Suprapubic skin (tissue), 4 donors: ENCODE results near the gene CHRNB4.

Experiments used
- CTCF ChIP-seq, 2 donors: fragments of 200-600 bp in 1 of 2; fragments of 450-650 bp in 1 of 2; sonication (generic) in 1 of 2; IDR thresholded peaks; one replicate each; pipeline ENCODE4 v1.5.1; 2016 to 2019; ENCODE audit warnings: antibody characterized with exemption in 2 of 2, mild to moderate bottlenecking in 1 of 2, moderate library complexity in 1 of 2
- EP300 ChIP-seq: sonication (generic); formaldehyde crosslinking; IDR thresholded peaks from one replicate; pipeline ENCODE4 v1.6.1; 2017; ENCODE audit warnings: antibody characterized with exemption
- POLR2A ChIP-seq, 2 donors: fragments of 450-650 bp; IDR thresholded peaks; one replicate each; pipeline ENCODE4 v1.6.1; 2017; ENCODE audit warnings: antibody characterized with exemption in 2 of 2, mild to moderate bottlenecking in 2 of 2, moderate library complexity in 2 of 2
- POLR2AphosphoS5 ChIP-seq, 3 donors: sonication (generic); formaldehyde crosslinking; IDR thresholded peaks; one replicate each; pipeline ENCODE4 v1.6.1; 2017; ENCODE audit warnings: antibody characterized with exemption in 3 of 3

GRCh38 chr15:78676424-78677110, 35.6 kb upstream of the CHRNB4 start:
- no peak for TF ChIP-seq POLR2A (IDR thresholded peaks at IDR 0.05)
- no peak for TF ChIP-seq EP300
- no peak for TF ChIP-seq CTCF (IDR thresholded peaks at IDR 0.05)
- no peak for TF ChIP-seq POLR2AphosphoS5 (IDR thresholded peaks at IDR 0.05)
